SK-N-MC (cell line): ENCODE data around the gene CTU2.

Experiments
- DNase-seq: peaks from one replicate; pipeline ENCODE4 v3.0.0-alpha.2; 2011; ENCODE audit warnings: low read depth, low spot score
- H3K27ac ChIP-seq: fragments of 200-600 bp; sonication (generic); 2 replicates; pipeline ENCODE4 v1.5.1; 2016; ENCODE audit warnings: mixed run types
- H3K36me3 ChIP-seq: fragments of 200-600 bp; sonication (generic); 2 replicates; pipeline ENCODE4 v1.6.1; 2017; ENCODE audit warnings: antibody characterized with exemption, low read length, mixed read lengths; ENCODE audit not compliant: insufficient read depth
- H3K4me3 ChIP-seq: fragments of 200-600 bp; sonication (generic); 2 replicates; pipeline ENCODE4 v1.5.1; 2016
- H3K9ac ChIP-seq: fragments of 200-600 bp; sonication (generic); 2 replicates; pipeline ENCODE4 v1.8.0; 2017; ENCODE audit warnings: mixed run types, mixed read lengths; ENCODE audit not compliant: insufficient read length
- H3K9me3 ChIP-seq: fragments of 200-600 bp; sonication (generic); 2 replicates; pipeline ENCODE4 v1.6.1; 2017; ENCODE audit warnings: low read depth, mild to moderate bottlenecking, antibody characterized with exemption, low read length, moderate library complexity, mixed read lengths
- EZH2 ChIP-seq: fragments of 200-600 bp; sonication (generic); IDR thresholded peaks from one replicate; pipeline ENCODE4 v1.6.1; 2017; ENCODE audit warnings: antibody characterized with exemption
- FOXP2 ChIP-seq: optimal IDR thresholded peaks from 2 replicates; pipeline ENCODE3; 2011; ENCODE audit warnings: mild to moderate bottlenecking, moderate library complexity; ENCODE audit not compliant: insufficient read depth; ENCODE audit errors: extremely low read length, control extremely low read depth
- POLR2AphosphoS5 ChIP-seq: IDR thresholded peaks from 2 replicates; pipeline ENCODE4 v1.6.1; 2012; ENCODE audit warnings: mild to moderate bottlenecking, low read depth, low read length, borderline replicate concordance

The CTU2 gene

GRCh38 chr16:88761143-88761534 lies 54.8 kb downstream of the CTU2 start:
- TF ChIP-seq FOXP2 = no peak
- TF ChIP-seq EZH2 = no peak
- no peak for TF ChIP-seq POLR2AphosphoS5
- DNase-seq = no peak
- H3K9me3 ChIP-seq = no peaks in the 10 kb centered on the region
- no peak overlapping the region for H3K9ac ChIP-seq
- H3K27ac ChIP-seq = no peak overlapping the region
- H3K4me3 ChIP-seq = no peak overlapping the region
- H3K36me3 ChIP-seq = no peaks in the 10 kb centered on the region

- DNase-seq = no peak
- no peak overlapping the region for H3K4me3 ChIP-seq
- H3K27ac ChIP-seq = no peak overlapping the region
- no peaks in the 10 kb centered on the region for H3K36me3 ChIP-seq
- TF ChIP-seq EZH2 = no peak
- no peak for TF ChIP-seq POLR2AphosphoS5
- H3K9ac ChIP-seq = no peak overlapping the region
- H3K9me3 ChIP-seq = no peaks in the 10 kb centered on the region
Observed at GRCh38 chr16:88761830-88762229, 55.5 kb downstream of the CTU2 start.

DNA sequence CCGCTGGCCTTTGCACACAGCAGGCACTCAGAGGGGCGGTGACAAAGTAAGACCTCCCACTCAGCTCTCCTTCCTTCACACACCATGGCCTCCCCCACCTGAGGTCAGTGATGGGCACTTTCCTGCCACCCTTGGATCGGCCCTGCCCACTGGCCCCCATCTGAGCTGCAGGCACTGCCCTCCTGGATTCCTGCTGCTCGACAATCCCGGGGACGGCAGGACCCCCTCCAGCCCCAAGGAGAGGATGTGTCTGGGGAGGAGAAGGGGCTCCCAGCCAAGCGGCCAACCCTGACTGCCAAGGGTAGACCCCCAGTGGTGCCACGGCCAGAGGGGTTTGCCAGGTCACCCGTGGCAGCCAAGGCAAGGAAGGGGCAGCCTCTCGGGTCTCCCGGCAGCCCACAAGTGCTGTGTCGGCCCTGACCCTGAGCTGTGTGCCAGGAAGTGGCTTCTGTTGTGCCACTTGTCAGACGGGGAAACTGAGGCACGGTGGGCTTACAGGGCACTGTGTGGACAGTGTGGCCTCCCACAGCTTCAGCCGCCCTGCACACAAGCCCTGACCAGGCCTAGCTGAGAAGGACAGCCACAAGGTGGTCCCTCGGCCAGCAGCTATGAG lies 56.1 kb downstream of the CTU2 start:
- TF ChIP-seq FOXP2 (no peak), POLR2AphosphoS5 (no peak), EZH2 (no peak)
- no peak overlapping the region for H3K9ac ChIP-seq
- no peaks in the 10 kb centered on the region for H3K36me3 ChIP-seq

DNA sequence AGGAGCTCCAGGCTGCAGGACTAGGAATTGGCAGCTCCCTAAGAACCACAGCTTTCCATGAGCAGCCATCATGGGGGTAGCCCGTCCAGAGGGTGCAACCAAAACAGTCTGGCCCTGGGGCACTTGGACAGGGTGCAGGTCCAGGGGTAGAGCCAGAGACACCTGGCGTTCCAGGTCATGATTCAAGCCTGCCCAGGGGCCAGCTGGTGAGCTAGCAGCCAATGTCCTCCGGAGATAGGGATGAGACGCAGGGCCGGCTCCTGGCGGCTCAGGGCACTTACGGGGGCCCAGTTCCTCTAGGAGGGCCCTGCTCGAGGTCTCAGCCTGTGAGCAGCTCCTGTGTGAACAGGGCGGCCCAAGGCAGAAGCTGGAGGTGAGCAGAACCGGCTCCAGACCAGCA lies 56.6 kb downstream of the CTU2 start:
- H3K36me3 ChIP-seq = no peaks in the 10 kb centered on the region
- H3K27ac ChIP-seq = no peak overlapping the region
- no peak for TF ChIP-seq EZH2
- no peak for TF ChIP-seq POLR2AphosphoS5
- no peak for TF ChIP-seq FOXP2
- H3K9ac ChIP-seq = no peak overlapping the region
- no peak overlapping the region for H3K4me3 ChIP-seq
- DNase-seq = no peak
- no peaks in the 10 kb centered on the region for H3K9me3 ChIP-seq

More for the DNA sequence above, 56.1 kb downstream of the CTU2 start:
- DNase-seq = no peak
- no peaks in the 10 kb centered on the region for H3K9me3 ChIP-seq
- H3K4me3 ChIP-seq = no peak overlapping the region
- no peak overlapping the region for H3K27ac ChIP-seq

- Histone ChIP-seq H3K27ac (no peak overlapping the region), H3K36me3 (no peaks in the 10 kb centered on the region), H3K9me3 (no peaks in the 10 kb centered on the region), H3K9ac (no peak overlapping the region), H3K4me3 (no peak overlapping the region)
- no peak for DNase-seq
- TF ChIP-seq FOXP2 (no peak), EZH2 (no peak), POLR2AphosphoS5 (no peak)
Observed at GRCh38 chr16:88763502-88764053, 57.3 kb downstream of the CTU2 start.

GRCh38 chr16:88764080-88764479 lies 57.8 kb downstream of the CTU2 start:
- H3K27ac ChIP-seq = no peak overlapping the region

DNA sequence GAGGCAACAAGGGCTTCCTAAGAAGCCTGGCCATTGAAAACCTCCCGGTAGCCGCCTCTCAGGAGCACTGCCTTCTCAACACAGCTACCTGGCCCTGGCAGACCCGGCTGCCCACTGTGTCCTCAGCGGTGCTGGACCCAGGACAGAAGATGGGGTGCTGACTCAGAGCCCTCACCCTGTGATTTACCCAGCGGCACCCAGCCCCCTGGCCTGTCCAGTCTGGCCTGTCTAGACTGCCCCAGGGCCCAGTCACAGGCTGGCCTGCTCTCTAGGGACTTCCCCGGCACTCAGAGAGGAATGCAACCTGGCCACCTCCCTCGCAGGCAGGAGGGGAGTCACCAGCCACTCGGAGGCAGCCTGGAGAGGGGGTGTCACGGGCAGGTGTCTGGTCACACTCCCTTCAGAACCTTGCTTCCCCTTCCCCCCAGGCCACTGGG lies 58.6 kb downstream of the CTU2 start:
- Histone ChIP-seq H3K36me3 (no peaks in the 10 kb centered on the region), H3K4me3 (no peak overlapping the region), H3K27ac (no peak overlapping the region), H3K9ac (no peak overlapping the region), H3K9me3 (no peaks in the 10 kb centered on the region)
- TF ChIP-seq POLR2AphosphoS5 (no peak), FOXP2 (no peak), EZH2 (no peak)
- DNase-seq = no peak

More at GRCh38 chr16:88764080-88764479, 57.8 kb downstream of the CTU2 start:
- Histone ChIP-seq H3K36me3 (no peaks in the 10 kb centered on the region), H3K9me3 (no peaks in the 10 kb centered on the region), H3K9ac (no peak overlapping the region), H3K4me3 (no peak overlapping the region)
- no peak for DNase-seq
- TF ChIP-seq EZH2 (no peak), FOXP2 (no peak), POLR2AphosphoS5 (no peak)
